CD4-positive, CD25-positive, alpha-beta regulatory T cell (primary cell): ENCODE results near the gene MEDAG. TPM values are rescaled to one million over a fixed set of nuclear protein-coding genes. Genes with fewer than 3 reads are reported as not detected.
"Not testable (repeated sequence)": the region's sequence is repeated elsewhere in the genome, so short reads cannot be mapped to it uniquely, and the experiment has no call there.

Source experiments
- ATAC-seq, 2 donors: fragments of 150-1000 bp; cut with Tn5 transposase; one replicate each; pipeline ENCODE4 v1.10.0; 2021; ENCODE audit warnings: low read depth in 2 of 2, moderate number of reproducible peaks in 2 of 2, moderate library complexity in 1 of 2
- DNase-seq, 3 donors: peaks; one replicate each; pipeline versions ENCODE4 v3.0.0 to v3.0.0-alpha.2; 2012 to 2022; ENCODE audit warnings: mixed read lengths in 1 of 3
- H3K27ac ChIP-seq: one replicate; pipeline ENCODE4 v1.7.0; 2013; ENCODE audit warnings: mild to moderate bottlenecking, low read length; ENCODE audit not compliant: insufficient read depth, poor library complexity, severe bottlenecking
- H3K27me3 ChIP-seq: one replicate; pipeline ENCODE4 v1.7.0; 2013; ENCODE audit warnings: low read length; ENCODE audit not compliant: control insufficient read depth, insufficient read depth
- H3K36me3 ChIP-seq: one replicate; pipeline ENCODE4 v1.7.0; 2013; ENCODE audit warnings: mild to moderate bottlenecking, low read length, moderate library complexity; ENCODE audit not compliant: control insufficient read depth, insufficient read depth
- H3K4me1 ChIP-seq: 2 replicates; pipeline ENCODE4 v1.7.0; 2013; ENCODE audit warnings: mild to moderate bottlenecking, low read length; ENCODE audit not compliant: insufficient read depth, control insufficient read depth, poor library complexity, severe bottlenecking
- H3K4me3 ChIP-seq: one replicate; pipeline ENCODE4 v1.7.0; 2013; ENCODE audit warnings: low read depth, mild to moderate bottlenecking, low read length, moderate library complexity
- H3K9me3 ChIP-seq, 2 experiments: 1 replicate in 1 of 2; 2 replicates in 1 of 2; pipeline ENCODE4 v1.7.0; 2013; ENCODE audit warnings: low read length in 2 of 2, mild to moderate bottlenecking in 1 of 2, moderate library complexity in 1 of 2; ENCODE audit not compliant: control insufficient read depth in 2 of 2
- H3K27ac Mint-ChIP-seq, 3 donors: one replicate each; pipeline ENCODE4 v1.8.0; 2020 to 2022; ENCODE audit warnings: mild to moderate bottlenecking in 3 of 3, mixed read lengths in 3 of 3, moderate library complexity in 2 of 3
- H3K27me3 Mint-ChIP-seq: one replicate; pipeline ENCODE4 v1.8.0; 2022; ENCODE audit warnings: mild to moderate bottlenecking, mixed read lengths
- H3K36me3 Mint-ChIP-seq: one replicate; pipeline ENCODE4 v1.8.0; 2020; ENCODE audit warnings: mixed read lengths
- H3K4me1 Mint-ChIP-seq, 4 donors: one replicate each; pipeline ENCODE4 v1.8.0; 2020 to 2022; ENCODE audit warnings: mixed read lengths in 4 of 4, mild to moderate bottlenecking in 1 of 4
- H3K4me3 Mint-ChIP-seq, 4 donors: one replicate each; pipeline ENCODE4 v1.8.0; 2020 to 2022; ENCODE audit warnings: mild to moderate bottlenecking in 4 of 4, mixed read lengths in 4 of 4, moderate library complexity in 3 of 4
- H3K9me3 Mint-ChIP-seq, 7 donors: one replicate each; pipeline ENCODE4 v1.8.0; 2020 to 2022; ENCODE audit warnings: mixed read lengths in 7 of 7, mild to moderate bottlenecking in 3 of 7, moderate library complexity in 2 of 7
- polyA plus RNA-seq, 4 donors: library from polyadenylated mRNA; unstranded; fragments of 300-500 nt; fragmentation: Illumina TruSeq; gene quantifications; one replicate each; pipeline ENCODE4 v1.2.3, GENCODE V29; 2021
- total RNA-seq: library from RNA; stranded (reverse); gene quantifications from one replicate; pipeline ENCODE4 v1.2.3, GENCODE V29; 2022

Gene MEDAG
- total and polyA plus RNA-seq, 5 donors from 2014 or later: 0.11 TPM; not detected in 4

GRCh38 chr13:30927188-30927587 is 21.1 kb downstream of the MEDAG start:
- H3K4me1 ChIP-seq, H3K36me3 ChIP-seq, H3K4me1 Mint-ChIP-seq, ATAC-seq, H3K36me3 Mint-ChIP-seq, DNase-seq, H3K9me3 ChIP-seq, H3K4me3 ChIP-seq, H3K27ac Mint-ChIP-seq, H3K27ac ChIP-seq, H3K27me3 ChIP-seq, H3K4me3 Mint-ChIP-seq, H3K9me3 Mint-ChIP-seq: not testable (repeated sequence)
- peaks cover 30% of the 10 kb centered on the region for H3K27me3 Mint-ChIP-seq

GRCh38 chr13:30927595-30927994 is 21.5 kb downstream of the MEDAG start:
- no peak overlapping the region for H3K27ac Mint-ChIP-seq
- H3K9me3 ChIP-seq: no peaks in the 10 kb centered on the region
- peaks cover 7% of the 10 kb centered on the region for H3K27me3 ChIP-seq
- no peaks in the 10 kb centered on the region for H3K4me1 ChIP-seq
- no peak for ATAC-seq
- no peak for DNase-seq
- peaks cover 34% of the 10 kb centered on the region for H3K27me3 Mint-ChIP-seq
- H3K4me1 Mint-ChIP-seq: peaks cover 0 to 5% (median 0%) of the 10 kb centered on the region in 4 donors
- H3K27ac ChIP-seq: no peak overlapping the region
- no peak overlapping the region for H3K4me3 ChIP-seq
- H3K9me3 Mint-ChIP-seq: peaks cover 0 to 6% (median 0%) of the 10 kb centered on the region in 7 donors
- no peaks in the 10 kb centered on the region for H3K36me3 Mint-ChIP-seq
- no peaks in the 10 kb centered on the region for H3K36me3 ChIP-seq
- H3K4me3 Mint-ChIP-seq: no peak overlapping the region

- peaks cover 7% of the 10 kb centered on the region for H3K27me3 ChIP-seq
- Mint-ChIP-seq H3K36me3 (no peaks in the 10 kb centered on the region), H3K4me1 (peaks cover 0 to 5% (median 0%) of the 10 kb centered on the region in 4 donors), H3K9me3 (peaks cover 0 to 7% (median 0%) of the 10 kb centered on the region in 7 donors), H3K4me3 (no peak overlapping the region), H3K27me3 (peaks cover 34% of the 10 kb centered on the region), H3K27ac (no peak overlapping the region)
- H3K36me3 ChIP-seq: no peaks in the 10 kb centered on the region
- no peak overlapping the region for H3K27ac ChIP-seq
- H3K4me3 ChIP-seq: no peak overlapping the region
- no peak for DNase-seq
- H3K9me3 ChIP-seq: no peaks in the 10 kb centered on the region
- no peaks in the 10 kb centered on the region for H3K4me1 ChIP-seq
- no peak for ATAC-seq
These were observed 22.9 kb downstream of the MEDAG start for GRCh38 chr13:30928978-30929377.

GRCh38 chr13:30932481-30933353 is 26.6 kb downstream of the MEDAG start, which contains the start of gene TEX26:
Gene TEX26, plus strand, starts transcription at chr13:30932656. Its CDS starts 60 bp downstream, at chr13:30932716.
- Histone ChIP-seq H3K4me1 (no peaks in the 10 kb centered on the region), H3K27ac (no peak within 1 kb of the TSS), H3K4me3 (no peak within 1 kb of the TSS), H3K36me3 (no peaks in the 10 kb centered on the region), H3K9me3 (no peaks in the 10 kb centered on the region), H3K27me3 (peaks cover 11% of the 10 kb centered on the region)
- peaks cover 0 to 13% (median 3%) of the 10 kb centered on the region in 7 donors for H3K9me3 Mint-ChIP-seq
- ATAC-seq (no peak), DNase-seq (no peak)
- H3K36me3 Mint-ChIP-seq: no peaks in the 10 kb centered on the region
- H3K4me3 Mint-ChIP-seq: no peak within 1 kb of the TSS
- H3K4me1 Mint-ChIP-seq: no peaks in the 10 kb centered on the region
- H3K27me3 Mint-ChIP-seq: peaks cover 35% of the 10 kb centered on the region
- H3K27ac Mint-ChIP-seq: peak within 1 kb of the TSS in 1 of 3 donors; percentile 7

- H3K36me3 Mint-ChIP-seq: no peaks in the 10 kb centered on the region
- Histone ChIP-seq H3K27me3 (peaks cover 11% of the 10 kb centered on the region), H3K4me1 (no peaks in the 10 kb centered on the region), H3K27ac (no peak overlapping the region), H3K9me3 (peaks cover 1 to 2% of the 10 kb centered on the region in 2 experiments), H3K4me3 (no peak overlapping the region), H3K36me3 (no peaks in the 10 kb centered on the region)
- H3K4me3 Mint-ChIP-seq: no peak overlapping the region
- peaks cover 0 to 15% (median 4%) of the 10 kb centered on the region in 7 donors for H3K9me3 Mint-ChIP-seq
- peaks cover 41% of the 10 kb centered on the region for H3K27me3 Mint-ChIP-seq
- H3K27ac Mint-ChIP-seq: no peak overlapping the region
- ATAC-seq: no peak
- DNase-seq: no peak
- no peaks in the 10 kb centered on the region for H3K4me1 Mint-ChIP-seq
These were observed 27.2 kb downstream of the MEDAG start for GRCh38 chr13:30933354-30933670.

- ATAC-seq (no peak), DNase-seq (no peak)
- Histone ChIP-seq H3K4me1 (no peaks in the 10 kb centered on the region), H3K4me3 (no peak overlapping the region), H3K36me3 (no peaks in the 10 kb centered on the region), H3K27me3 (peaks cover 15% of the 10 kb centered on the region), H3K9me3 (peaks cover 4 to 5% of the 10 kb centered on the region in 2 experiments), H3K27ac (no peak overlapping the region)
- Mint-ChIP-seq H3K27ac (no peak overlapping the region), H3K27me3 (peaks cover 39% of the 10 kb centered on the region), H3K9me3 (peaks cover 0 to 10% (median 4%) of the 10 kb centered on the region in 7 donors), H3K4me3 (no peak overlapping the region), H3K4me1 (no peaks in the 10 kb centered on the region), H3K36me3 (no peaks in the 10 kb centered on the region)
These were observed 28.3 kb downstream of the MEDAG start for GRCh38 chr13:30934381-30934780.

GRCh38 chr13:30934803-30935202 is 28.7 kb downstream of the MEDAG start:
- no peak overlapping the region for H3K27ac ChIP-seq
- H3K36me3 Mint-ChIP-seq: no peaks in the 10 kb centered on the region
- H3K27me3 ChIP-seq: peaks cover 15% of the 10 kb centered on the region
- H3K4me3 ChIP-seq: no peak overlapping the region
- no peaks in the 10 kb centered on the region for H3K4me1 ChIP-seq
- no peaks in the 10 kb centered on the region for H3K36me3 ChIP-seq
- ATAC-seq (no peak), DNase-seq (no peak)
- H3K27ac Mint-ChIP-seq: no peak overlapping the region
- H3K4me3 Mint-ChIP-seq: no peak overlapping the region
- no peaks in the 10 kb centered on the region for H3K4me1 Mint-ChIP-seq
- peaks cover 0 to 10% (median 4%) of the 10 kb centered on the region in 7 donors for H3K9me3 Mint-ChIP-seq
- H3K27me3 Mint-ChIP-seq: peaks cover 35% of the 10 kb centered on the region
- H3K9me3 ChIP-seq: peaks cover 4 to 5% of the 10 kb centered on the region in 2 experiments

- H3K9me3 Mint-ChIP-seq: peaks cover 0 to 10% (median 4%) of the 10 kb centered on the region in 7 donors
- no peaks in the 10 kb centered on the region for H3K4me1 Mint-ChIP-seq
- Histone ChIP-seq H3K27ac (no peak overlapping the region), H3K27me3 (peaks cover 10% of the 10 kb centered on the region), H3K9me3 (peaks cover 4 to 5% of the 10 kb centered on the region in 2 experiments), H3K4me3 (no peak overlapping the region), H3K4me1 (no peaks in the 10 kb centered on the region), H3K36me3 (no peaks in the 10 kb centered on the region)
- ATAC-seq (no peak), DNase-seq (no peak)
- peaks cover 32% of the 10 kb centered on the region for H3K27me3 Mint-ChIP-seq
- H3K4me3 Mint-ChIP-seq: no peak overlapping the region
- H3K36me3 Mint-ChIP-seq: no peaks in the 10 kb centered on the region
- H3K27ac Mint-ChIP-seq: no peak overlapping the region
These were observed 30.9 kb downstream of the MEDAG start for GRCh38 chr13:30936971-30937370.
